ENCODE data around the gene GBP6.
"Not testable (repeated sequence)": the region's sequence is repeated elsewhere in the genome, so short reads cannot be mapped to it uniquely, and the experiment has no call there.

The GBP6 gene

DNA sequence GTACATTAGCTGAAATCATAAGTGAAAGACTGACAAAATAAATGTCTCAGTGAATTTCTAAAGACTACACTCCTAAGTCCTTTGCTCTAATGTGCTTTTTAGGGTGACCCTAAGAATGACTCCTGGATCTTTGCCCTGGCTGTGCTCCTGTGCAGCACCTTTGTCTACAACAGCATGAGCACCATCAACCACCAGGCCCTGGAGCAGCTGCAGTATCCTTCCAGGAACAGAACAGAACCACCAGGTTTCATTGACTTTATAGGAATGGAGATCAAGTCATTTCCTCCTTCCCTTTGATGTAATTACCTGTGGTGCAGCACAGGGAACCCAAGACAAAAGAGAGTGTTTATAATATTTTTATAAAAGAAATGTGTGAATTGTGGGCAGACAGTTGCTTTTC is 14.1 kb downstream of the GBP6 start:
- no peak for DNase-seq

GRCh38 chr1:89381618-89382017 is 17.8 kb downstream of the GBP6 start:
- no peak for DNase-seq

GRCh38 chr1:89382479-89382878 is 18.6 kb downstream of the GBP6 start:
- DNase-seq = no peak

- DNase-seq = no peak
Observed at GRCh38 chr1:89383185-89383584, 19.3 kb downstream of the GBP6 start.

- no peak for DNase-seq
Observed at GRCh38 chr1:89390707-89391106, 26.8 kb downstream of the GBP6 start.

- DNase-seq = no peak
Observed at GRCh38 chr1:89391686-89392085, 27.8 kb downstream of the GBP6 start.

DNA sequence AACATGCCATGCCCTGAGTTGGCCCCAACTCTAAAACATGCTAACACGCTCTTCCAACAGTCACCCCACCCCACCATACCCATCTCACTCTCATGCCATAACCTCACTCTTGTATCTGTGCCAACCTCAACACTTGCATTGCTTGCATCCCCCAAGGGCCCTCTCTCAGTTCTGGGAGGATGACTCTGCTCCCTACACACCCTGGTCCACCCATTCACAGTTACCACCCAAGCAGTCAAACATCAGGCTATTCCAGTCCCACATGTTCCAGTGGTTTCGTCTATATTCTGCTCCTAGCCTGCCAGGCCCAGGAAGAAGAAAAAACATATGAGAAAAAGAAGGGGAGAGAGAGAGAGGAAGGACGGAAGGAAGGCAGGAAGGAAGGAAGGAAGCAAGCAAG is 31.0 kb downstream of the GBP6 start:
- DNase-seq = no peak

- DNase-seq = no peak
Observed at GRCh38 chr1:89396902-89397301, 33.0 kb downstream of the GBP6 start.

DNA sequence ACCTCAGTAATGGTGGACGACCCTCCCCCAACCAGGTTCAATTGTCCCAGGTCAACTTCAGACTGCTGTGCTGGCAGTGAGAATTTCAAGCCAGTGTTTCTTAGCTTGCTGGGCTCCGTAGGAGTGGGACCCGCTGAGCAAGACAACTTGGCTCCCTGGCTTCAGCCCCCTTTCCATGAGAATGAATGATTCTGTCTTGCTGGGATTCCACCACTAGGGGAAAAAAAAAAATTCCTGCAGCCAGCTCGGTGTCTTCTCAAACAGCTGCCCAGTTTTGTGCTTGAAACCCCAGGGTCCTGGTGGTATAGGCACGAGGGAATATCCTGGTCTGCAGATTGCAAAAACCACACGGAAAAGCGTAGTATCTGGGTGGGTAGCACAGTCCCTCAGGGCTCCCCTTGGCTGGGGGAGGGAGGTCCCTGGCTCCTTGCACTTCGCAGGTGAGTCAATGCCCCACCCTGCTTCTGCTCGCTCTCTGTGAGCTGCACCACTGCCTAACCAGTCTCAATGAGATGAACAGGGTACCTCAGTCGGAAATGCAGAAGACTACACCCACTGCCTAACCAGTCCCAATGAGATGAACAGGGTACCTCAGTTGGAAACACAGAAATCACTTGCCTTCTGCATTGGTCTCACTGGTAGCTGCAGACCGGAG is 41.5 kb downstream of the GBP6 start:
- no peak for DNase-seq

GRCh38 chr1:89407360-89407759 is 43.5 kb downstream of the GBP6 start:
- peak; percentile 30 for DNase-seq

DNA sequence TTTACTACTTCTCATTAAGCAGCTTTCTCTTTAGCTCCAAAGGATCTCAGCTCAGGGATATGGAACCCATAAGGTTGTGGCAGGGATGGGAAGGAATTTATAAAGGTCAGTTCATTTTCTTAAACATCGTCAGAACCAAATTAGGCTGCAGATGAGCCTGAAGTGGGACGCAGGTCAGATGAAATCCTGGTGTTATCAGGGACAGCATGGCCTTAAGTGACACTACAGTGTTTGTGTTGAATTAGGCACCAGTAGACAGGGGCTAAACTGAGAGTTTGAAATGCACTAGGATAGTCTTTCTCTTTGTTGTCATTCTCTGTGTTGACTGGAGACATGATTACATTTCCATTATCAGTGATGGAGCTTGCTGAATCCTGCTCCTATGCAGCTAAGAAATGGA is 43.9 kb downstream of the GBP6 start:
- not testable (repeated sequence) for DNase-seq

GRCh38 chr1:89425056-89425455 is 61.2 kb downstream of the GBP6 start:
- DNase-seq = no peak

- peak; percentile 8 for DNase-seq
Observed at GRCh38 chr1:89429062-89429461, 65.2 kb downstream of the GBP6 start.

DNA sequence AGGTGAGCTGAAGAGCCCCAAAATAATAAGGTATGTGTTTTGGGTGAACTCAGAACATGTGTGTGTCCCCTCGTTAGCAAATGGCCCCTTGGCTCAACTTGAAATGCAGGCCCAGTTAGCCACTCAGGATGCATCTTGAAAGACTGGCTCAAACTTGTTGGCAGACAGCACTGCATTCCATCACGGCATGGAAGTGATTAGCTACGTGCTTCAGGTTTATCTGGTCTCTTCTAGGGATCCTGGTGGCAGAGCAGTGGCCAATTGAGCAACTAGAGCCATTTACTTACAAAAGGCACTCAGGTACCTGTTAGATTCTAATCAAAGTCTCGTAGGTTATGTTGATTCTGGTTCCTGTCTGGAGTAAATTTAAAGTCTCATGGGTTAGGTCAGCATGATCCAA is 65.8 kb downstream of the GBP6 start:
- not testable (repeated sequence) for DNase-seq

- no peak for DNase-seq
Observed at GRCh38 chr1:89433421-89433820, 69.6 kb downstream of the GBP6 start.

DNA sequence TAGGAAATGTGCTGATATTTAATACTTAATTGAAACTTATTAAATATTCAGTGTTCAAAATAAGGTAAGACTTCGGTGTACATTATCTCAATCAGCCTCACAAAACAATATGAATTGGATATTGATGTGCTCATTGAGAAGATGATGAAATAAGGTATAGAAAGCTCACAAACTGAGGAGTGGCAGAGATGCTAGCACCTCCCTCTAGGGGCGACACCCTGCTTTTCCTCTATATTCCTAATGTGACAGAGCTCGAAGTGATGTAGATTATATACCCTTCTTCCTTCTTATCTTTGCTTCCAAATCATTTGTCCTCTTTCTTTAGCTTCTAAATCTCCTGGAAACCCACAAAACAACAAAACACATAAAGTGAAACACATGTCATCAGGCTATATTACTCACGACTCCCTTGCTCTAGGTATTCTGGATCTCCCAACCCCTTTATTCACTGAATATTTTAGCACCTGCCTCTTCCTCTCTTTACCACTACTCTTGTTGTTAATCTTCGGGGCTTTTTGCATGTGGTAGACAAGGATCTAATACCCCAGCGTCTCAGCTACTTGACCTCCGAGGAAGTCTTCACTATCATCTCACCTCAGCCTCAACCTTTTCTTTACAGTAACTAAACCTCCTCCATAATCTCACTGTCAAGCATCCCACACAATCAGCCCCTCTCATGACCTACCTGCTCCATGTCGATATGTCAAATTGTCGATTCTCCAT is 70.4 kb downstream of the GBP6 start:
- peak; percentile 2 for DNase-seq

Data from CD4-positive, alpha-beta T cell treated with Interleukin-10 for 1 hour (primary cell).